GM18873 (cell line): ENCODE data around the gene KLHL41.
A peak's percentile ranks its signal among the peaks of the same experiment; 100 is the strongest.

ENCODE experiments used
- ATAC-seq: cut with Tn5 transposase; IDR thresholded peaks from one replicate; pipeline ENCODE4 v1.9.1; 2021; ENCODE audit warnings: mild to moderate bottlenecking, moderate library complexity, moderate number of reproducible peaks; ENCODE audit not compliant: unreplicated experiment, low FRiP score

KLHL41 gene

GRCh38 chr2:169509298-169509885 lies at the start of gene KLHL41:
Gene KLHL41 (plus strand): TSS chr2:169509702. CDS start chr2:169509779, 77 bp downstream.
- ATAC-seq: no peak

GRCh38 chr2:169461143-169461542 lies 48.4 kb upstream of the KLHL41 start:
- ATAC-seq: no peak

- no peak for ATAC-seq
Measured at GRCh38 chr2:169462896-169463695, 46.4 kb upstream of the KLHL41 start.

DNA sequence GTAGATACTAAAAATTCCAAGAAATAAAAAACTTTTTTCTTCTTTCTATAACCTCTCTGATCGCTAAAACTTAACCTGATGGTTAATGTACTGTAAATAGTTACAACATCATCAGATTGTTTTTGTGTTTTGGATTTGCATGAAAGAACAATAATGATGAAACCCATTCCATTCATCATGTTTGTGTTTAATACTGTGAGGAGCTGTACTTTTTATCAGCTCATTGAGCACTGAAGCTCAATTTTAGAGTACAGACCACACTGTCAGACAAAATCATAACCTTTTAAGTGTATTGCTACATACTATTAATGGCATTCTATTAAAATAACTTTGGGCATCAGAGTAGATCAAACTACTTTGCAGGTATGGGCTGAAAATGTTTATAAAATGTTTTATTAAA lies 45.0 kb upstream of the KLHL41 start:
- no peak for ATAC-seq

DNA sequence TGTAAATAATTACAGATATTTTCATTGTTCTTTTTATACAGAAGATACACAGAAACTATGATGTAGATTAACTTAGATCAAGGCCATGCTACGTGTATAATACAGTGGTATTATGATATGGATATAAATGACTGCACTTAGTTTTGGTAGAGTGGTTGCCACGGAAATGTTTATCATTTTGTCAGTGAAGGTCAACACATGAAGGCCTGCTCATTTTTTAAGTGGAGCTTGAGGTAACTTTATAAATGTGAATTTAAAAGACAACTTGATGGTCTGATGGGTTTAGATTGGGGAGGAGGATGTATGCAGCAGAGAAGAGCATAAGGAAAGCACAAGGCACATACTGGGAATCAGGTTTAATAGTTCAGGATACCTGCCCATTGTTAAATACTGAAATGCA lies 44.6 kb upstream of the KLHL41 start:
- no peak for ATAC-seq

DNA sequence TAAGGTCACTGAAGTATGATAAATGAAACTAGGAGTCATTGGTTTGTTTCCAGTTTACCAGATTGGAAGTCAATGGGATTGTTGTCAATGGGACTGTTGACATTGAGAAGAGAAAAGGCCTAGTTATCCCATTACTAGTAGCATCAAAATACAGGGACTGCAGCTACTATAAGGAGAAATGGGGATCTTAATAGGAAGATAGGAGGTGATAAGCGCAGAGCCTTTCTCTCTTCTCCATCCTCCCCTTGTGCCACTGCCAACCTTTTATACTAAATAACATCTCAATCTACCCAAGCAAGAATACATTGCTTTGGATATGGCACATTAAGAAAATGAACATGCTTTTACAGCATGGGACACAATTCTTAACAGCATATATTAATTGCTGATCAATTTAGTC lies 40.7 kb upstream of the KLHL41 start:
- ATAC-seq: no peak

- no peak for ATAC-seq
Measured at GRCh38 chr2:169469952-169470572, 39.4 kb upstream of the KLHL41 start.

DNA sequence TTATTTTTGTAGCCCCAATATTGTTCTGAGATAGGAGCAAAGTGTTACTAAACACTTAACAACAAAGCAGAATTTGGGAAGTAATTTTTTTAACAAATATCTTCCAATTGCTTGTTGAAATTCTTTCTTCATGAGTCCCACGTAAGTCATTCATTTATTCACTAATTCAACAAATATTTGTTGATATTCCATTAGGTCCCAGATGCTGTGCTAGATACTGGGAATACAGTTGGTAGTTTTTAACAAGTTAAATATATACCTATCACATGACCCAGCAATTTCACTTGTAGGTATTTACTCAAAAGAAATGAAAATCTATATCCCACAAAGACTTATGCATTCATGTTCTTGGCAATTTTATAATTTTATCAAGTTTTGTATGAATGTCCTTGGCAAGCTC lies 37.3 kb upstream of the KLHL41 start:
- no peak for ATAC-seq

DNA sequence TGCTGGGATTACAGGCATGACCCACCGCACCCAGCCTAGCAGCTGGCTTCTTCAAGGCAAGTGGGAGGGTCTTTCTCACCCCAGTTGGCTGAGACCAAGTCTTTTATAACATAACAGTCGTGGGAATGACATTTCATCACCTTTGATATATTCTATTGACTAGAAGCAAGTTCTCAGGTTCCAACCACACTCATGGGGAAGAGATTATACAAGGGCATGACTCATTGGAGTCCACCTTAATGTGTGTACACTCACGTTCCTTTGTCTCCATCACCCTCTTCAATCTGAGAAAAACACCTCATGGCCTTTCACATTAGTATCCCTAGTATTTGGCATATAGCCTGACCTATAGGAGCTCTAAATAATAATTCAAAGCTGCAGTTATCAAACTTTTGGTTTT lies 33.0 kb upstream of the KLHL41 start:
- ATAC-seq: no peak

DNA sequence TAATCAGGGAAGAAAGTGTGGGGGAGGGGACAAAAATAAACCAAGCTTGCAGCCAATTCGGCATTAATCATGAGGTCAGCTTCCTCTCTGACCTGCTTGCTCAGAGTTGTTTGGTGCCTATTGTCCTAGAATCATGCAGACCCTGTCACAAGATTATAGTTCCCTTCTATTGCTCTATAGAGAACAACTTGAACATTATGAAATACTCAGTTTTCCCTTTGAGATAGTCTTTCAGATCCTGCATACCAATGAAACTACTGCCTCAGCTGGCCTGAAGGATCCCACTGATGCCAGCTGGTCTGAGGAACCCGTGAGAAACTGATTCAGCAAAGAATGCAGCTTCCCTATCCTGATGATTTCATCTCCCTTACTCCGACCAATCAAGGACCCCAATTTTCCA lies 31.2 kb upstream of the KLHL41 start:
- ATAC-seq: no peak

- no peak for ATAC-seq
Measured at GRCh38 chr2:169478745-169479256, 30.7 kb upstream of the KLHL41 start.

DNA sequence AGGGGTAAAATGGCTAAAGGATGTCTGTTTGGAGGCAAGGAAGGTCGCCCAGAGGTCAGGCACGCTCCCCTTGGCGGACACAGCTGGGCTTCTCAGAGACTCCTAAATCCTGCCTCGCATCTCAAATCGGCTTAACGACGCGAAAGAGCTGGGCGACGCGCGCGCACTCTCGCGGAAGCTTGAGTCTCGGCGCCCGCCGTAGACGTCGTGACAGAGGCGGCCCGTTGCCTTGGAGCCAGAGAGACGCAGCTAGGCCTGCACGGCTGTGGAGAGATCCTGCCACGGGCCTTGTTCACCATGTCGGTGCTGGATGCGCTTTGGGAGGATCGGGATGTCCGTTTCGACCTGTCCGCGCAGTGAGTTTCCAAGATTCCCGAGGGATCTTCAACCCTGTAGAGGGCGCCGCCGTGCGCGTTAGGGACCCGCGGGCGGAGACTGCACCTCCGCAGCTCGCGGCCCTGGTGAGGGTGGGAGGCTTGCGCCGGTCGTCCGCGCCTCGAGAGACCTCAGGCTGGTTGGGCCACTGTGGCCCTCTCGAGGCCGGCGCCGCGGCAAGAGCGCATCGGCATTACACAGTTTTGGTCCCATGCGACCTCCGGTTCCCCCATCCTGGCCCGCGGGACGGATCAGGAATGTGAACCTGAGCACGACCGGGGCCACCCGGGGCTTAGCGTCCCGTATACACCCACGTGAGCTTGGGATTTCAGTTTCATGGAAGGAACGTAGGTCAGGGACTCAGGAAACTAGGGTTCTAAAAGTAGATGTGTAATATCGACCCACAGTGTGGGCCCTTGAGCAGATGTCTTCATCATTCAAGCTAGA lies 30.0 kb upstream of the KLHL41 start, which contains the start of gene BBS5:
BBS5 (plus strand) TSS at position 238 of the 822 bp plus-strand sequence; CDS start at position 298, 60 bp downstream.
- peak; percentile 86 for ATAC-seq

DNA sequence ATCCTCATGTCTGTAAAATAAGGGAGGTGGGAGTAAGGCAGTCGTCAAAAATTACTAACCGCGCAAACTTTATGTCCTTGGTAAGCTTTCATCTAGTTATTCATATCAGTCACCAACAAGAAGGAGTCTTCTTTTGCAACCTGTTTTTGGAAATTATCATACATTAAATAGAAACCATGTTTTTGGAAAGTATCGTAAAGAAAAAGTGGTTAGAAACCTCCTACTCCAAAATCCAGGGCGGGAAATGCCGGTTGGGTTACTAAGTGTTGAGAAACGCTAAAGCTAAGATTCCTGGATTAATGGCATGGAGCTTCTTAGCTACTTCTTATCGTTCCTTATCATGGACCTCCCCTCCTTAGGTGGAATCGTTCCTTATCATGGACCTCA lies 29.4 kb upstream of the KLHL41 start:
- no peak for ATAC-seq

DNA sequence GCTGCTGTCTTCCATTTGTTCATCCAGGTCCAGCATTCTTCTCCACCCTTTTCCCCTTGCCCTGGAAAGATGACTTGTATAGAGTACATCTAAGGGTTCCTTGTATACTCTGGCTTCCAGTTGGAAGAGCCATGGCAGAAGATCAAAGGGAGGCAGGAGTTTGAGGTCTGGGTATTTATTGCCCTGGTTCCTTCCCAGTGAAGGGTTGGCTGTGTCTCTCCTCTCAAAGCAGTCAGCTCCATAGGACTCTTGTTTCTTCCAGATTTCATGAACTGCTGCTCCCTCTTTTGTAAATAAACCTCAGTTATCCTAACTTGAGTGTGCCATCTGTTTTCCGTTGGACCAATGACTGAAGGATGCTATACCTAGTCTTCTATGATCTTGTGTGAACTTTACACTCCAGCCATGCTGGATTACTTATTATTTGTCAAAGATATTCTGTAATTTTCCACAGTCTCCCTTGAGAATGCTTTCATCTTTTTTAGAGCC lies 23.8 kb upstream of the KLHL41 start:
- ATAC-seq: no peak

DNA sequence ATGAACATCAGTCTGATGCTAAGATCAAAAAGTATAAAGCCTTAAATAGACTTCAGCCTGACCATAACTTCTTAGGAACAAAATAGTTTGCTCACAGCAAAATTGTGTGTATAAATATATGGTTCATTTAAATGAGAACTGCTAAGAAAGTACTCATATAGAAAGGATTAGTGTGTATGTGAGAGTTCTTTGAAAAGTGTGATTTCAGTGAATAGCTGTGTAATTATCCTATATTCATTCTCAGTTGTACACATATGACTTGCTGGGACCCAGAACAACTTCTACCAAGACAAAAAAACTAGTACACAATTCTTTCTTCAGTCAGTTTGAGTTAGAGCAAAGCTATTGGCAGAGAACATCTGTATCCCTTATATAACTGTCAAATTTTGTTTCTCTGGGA lies 23.0 kb upstream of the KLHL41 start:
- no peak for ATAC-seq

GRCh38 chr2:169490834-169491233 lies 18.7 kb upstream of the KLHL41 start:
- no peak for ATAC-seq

DNA sequence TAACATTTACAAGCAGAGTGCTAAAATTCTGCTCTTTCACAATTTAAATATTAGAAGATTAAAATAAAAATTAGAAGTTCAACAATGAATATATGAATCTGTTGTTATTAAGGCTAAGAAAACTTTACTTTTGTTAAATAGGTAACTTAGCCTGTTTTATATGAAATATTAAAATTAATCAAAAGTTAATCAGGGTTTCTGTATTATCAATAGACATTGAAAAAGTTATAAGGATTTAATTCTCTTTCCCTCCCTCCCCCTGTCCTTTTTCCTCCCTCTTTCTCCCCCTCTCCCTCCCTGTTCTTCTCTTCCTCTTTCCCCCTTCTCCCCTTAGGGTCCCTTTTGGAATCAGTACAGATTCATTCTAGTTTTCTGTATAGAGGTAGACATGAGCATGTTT lies 18.1 kb upstream of the KLHL41 start:
- no peak for ATAC-seq

- no peak for ATAC-seq
Measured at GRCh38 chr2:169493360-169493759, 16.1 kb upstream of the KLHL41 start.

- no peak for ATAC-seq
Measured at GRCh38 chr2:169495310-169495928, 14.1 kb upstream of the KLHL41 start.

DNA sequence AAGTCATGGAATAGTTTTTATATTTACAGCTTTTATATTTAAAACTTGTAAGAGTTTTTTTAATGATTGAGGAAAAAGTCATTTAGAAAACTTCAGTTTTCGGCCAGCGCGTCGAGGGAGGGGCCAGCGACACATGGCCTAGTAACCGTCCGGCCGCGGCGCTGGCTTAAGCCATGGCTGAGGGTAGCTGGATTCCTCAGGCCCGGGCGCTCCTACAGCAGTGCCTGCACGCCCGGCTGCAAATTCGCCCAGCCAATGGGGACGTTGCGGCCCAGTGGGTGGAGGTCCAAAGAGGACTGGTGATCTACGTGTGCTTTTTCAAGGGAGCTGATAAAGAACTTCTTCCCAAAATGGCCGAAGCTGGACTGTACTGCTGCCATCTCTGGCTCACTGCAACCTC lies 4.9 kb upstream of the KLHL41 start:
- no peak for ATAC-seq
